ENCODE measurements around the gene DMRT1.

DMRT1 gene

DNA sequence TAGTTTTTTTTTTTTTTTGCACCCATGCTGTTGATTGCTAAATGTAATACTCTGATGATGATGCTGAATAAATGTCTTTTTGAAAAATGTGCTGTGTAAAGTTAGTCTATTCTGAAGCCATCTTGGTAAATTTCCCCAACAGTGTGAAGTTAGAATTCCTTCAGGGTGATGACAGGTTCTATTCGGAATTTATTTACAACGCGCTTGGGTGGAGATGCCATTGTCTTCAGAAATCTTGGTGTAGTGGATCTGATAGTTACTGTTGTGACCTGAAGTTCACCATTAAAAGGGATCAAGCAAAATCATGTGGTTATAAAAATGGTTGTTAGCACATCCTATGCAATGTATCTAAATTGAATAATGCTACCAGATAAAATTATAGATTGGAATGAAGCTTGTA, 36.3 kb upstream of the DMRT1 start:
- no peak for TF ChIP-seq CSDC2 (CRISPR knock-in tag; IDR thresholded peaks at IDR 0.05)
- ATAC-seq: no peak

GRCh38 chr9:806285-807156, 35.0 kb upstream of the DMRT1 start:
- ATAC-seq: peak; percentile 80
- no peak for TF ChIP-seq GLIS3 (CRISPR knock-in tag; IDR thresholded peaks at IDR 0.05)
- TF ChIP-seq, protein P1, sequence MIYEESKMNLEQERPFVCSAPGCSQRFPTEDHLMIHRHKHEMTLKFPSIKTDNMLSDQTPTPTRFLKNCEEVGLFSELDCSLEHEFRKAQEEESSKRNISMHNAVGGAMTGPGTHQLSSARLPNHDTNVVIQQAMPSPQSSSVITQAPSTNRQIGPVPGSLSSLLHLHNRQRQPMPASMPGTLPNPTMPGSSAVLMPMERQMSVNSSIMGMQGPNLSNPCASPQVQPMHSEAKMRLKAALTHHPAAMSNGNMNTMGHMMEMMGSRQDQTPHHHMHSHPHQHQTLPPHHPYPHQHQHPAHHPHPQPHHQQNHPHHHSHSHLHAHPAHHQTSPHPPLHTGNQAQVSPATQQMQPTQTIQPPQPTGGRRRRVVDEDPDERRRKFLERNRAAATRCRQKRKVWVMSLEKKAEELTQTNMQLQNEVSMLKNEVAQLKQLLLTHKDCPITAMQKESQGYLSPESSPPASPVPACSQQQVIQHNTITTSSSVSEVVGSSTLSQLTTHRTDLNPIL (CRISPR knock-in tag; IDR thresholded peaks at IDR 0.05; ENCODE audit: low read depth): no peak
- TF ChIP-seq SNAI2 (CRISPR knock-in tag; IDR thresholded peaks at IDR 0.05): no peak
- no peak for TF ChIP-seq ZC3H10 (CRISPR knock-in tag; IDR thresholded peaks at IDR 0.05)
- no peak for TF ChIP-seq TSHZ2 (CRISPR knock-in tag; IDR thresholded peaks at IDR 0.05)
- no peak for TF ChIP-seq ZFP30 (CRISPR knock-in tag; IDR thresholded peaks at IDR 0.05)
- TF ChIP-seq TCF4 (CRISPR knock-in tag; IDR thresholded peaks at IDR 0.05; ENCODE audit: borderline replicate concordance): no peak
- TF ChIP-seq ZFP3 (CRISPR knock-in tag; IDR thresholded peaks at IDR 0.05): no peak
- TF ChIP-seq PPARA (CRISPR knock-in tag; IDR thresholded peaks at IDR 0.05; ENCODE audit: borderline replicate concordance): no peak

DNA sequence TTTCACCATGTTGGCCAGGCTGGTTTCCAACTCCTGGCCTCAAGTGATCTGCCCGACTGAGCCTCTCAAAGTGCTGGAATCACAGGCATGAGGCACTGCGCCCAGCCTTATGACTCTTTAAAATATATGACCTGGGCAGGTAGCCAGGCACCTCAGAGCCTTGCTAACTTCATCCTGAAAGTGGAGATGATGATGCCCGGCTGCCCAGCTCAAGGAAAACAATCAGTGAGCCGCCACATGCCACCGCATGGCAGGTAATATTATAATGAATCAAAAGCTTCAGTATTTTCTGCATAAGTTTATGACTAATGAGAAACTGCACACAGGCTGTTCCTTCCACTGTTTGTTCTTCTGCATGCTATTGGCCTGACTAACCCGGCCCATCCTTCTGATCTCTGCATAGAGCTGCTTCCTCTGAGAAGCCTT, 30.4 kb upstream of the DMRT1 start:
- TF ChIP-seq PATZ1 (CRISPR knock-in tag; IDR thresholded peaks at IDR 0.05; ENCODE audit: borderline replicate concordance): no peak
- no peak for TF ChIP-seq TSHZ2 (CRISPR knock-in tag; IDR thresholded peaks at IDR 0.05)
- TF ChIP-seq ARNTL (CRISPR knock-in tag; IDR thresholded peaks at IDR 0.05; ENCODE audit: borderline replicate concordance, low read depth): no peak
- no peak for TF ChIP-seq ZNF8 (CRISPR knock-in tag; IDR thresholded peaks at IDR 0.05)
- no peak for TF ChIP-seq BACH2 (CRISPR knock-in tag; IDR thresholded peaks at IDR 0.05; ENCODE audit: borderline replicate concordance)
- TF ChIP-seq SNAI2 (CRISPR knock-in tag; IDR thresholded peaks at IDR 0.05): no peak
- TF ChIP-seq ZFP30 (CRISPR knock-in tag; IDR thresholded peaks at IDR 0.05): no peak
- no peak for TF ChIP-seq ZFP3 (CRISPR knock-in tag; IDR thresholded peaks at IDR 0.05)
- no peak for TF ChIP-seq ZC3H10 (CRISPR knock-in tag; IDR thresholded peaks at IDR 0.05)
- no peak for TF ChIP-seq TOX (CRISPR knock-in tag; IDR thresholded peaks at IDR 0.05; ENCODE audit: borderline replicate concordance)
- TF ChIP-seq RARB (CRISPR knock-in tag; IDR thresholded peaks at IDR 0.05): no peak
- TF ChIP-seq, protein P1 (CRISPR knock-in tag; IDR thresholded peaks at IDR 0.05; ENCODE audit: low read depth): no peak
- TF ChIP-seq OSR1 (CRISPR knock-in tag; IDR thresholded peaks at IDR 0.05): no peak
- TF ChIP-seq TCF4 (CRISPR knock-in tag; IDR thresholded peaks at IDR 0.05; ENCODE audit: borderline replicate concordance): no peak
- TF ChIP-seq CSDC2 (CRISPR knock-in tag; IDR thresholded peaks at IDR 0.05): no peak
- TF ChIP-seq ISL1 (CRISPR knock-in tag; IDR thresholded peaks at IDR 0.05): no peak
- TF ChIP-seq, protein P2, sequence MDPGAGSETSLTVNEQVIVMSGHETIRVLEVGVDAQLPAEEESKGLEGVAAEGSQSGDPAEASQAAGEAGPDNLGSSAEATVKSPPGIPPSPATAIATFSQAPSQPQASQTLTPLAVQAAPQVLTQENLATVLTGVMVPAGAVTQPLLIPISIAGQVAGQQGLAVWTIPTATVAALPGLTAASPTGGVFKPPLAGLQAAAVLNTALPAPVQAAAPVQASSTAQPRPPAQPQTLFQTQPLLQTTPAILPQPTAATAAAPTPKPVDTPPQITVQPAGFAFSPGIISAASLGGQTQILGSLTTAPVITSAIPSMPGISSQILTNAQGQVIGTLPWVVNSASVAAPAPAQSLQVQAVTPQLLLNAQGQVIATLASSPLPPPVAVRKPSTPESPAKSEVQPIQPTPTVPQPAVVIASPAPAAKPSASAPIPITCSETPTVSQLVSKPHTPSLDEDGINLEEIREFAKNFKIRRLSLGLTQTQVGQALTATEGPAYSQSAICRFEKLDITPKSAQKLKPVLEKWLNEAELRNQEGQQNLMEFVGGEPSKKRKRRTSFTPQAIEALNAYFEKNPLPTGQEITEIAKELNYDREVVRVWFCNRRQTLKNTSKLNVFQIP (CRISPR knock-in tag; IDR thresholded peaks at IDR 0.05; ENCODE audit: borderline replicate concordance, low read depth): no peak
- no peak for TF ChIP-seq PPARA (CRISPR knock-in tag; IDR thresholded peaks at IDR 0.05; ENCODE audit: borderline replicate concordance)
- TF ChIP-seq CSRNP3 (CRISPR knock-in tag; IDR thresholded peaks at IDR 0.05): no peak
- no peak for TF ChIP-seq ESRRG (CRISPR knock-in tag; IDR thresholded peaks at IDR 0.05)
- no peak; the same call in 2 of the 3 replicates for ATAC-seq
